Measurements from ENCODE around the gene GPR37L1.

The GPR37L1 gene

GRCh38 chr1:202086579-202087350 lies 36.0 kb upstream of the GPR37L1 start:
- H3K4me3 ChIP-seq (ENCODE audit: low read length) = no peak overlapping the region
- no peak for DNase-seq (ENCODE audit: low read depth, low spot score)
- no CpG with 5 or more reads among the region's 7 CpGs for WGBS (ENCODE audit: insufficient coverage, insufficient read length)
- no peaks in the 10 kb centered on the region for H3K36me3 ChIP-seq (ENCODE audit: control insufficient read depth, insufficient read depth, low read length)
- no peak overlapping the region for H3K27ac ChIP-seq (ENCODE audit: low read length)
- peaks cover 11% of the 10 kb centered on the region for H3K4me1 ChIP-seq (ENCODE audit: control insufficient read depth, insufficient read depth, low read length)
- H3K9me3 ChIP-seq (ENCODE audit: control insufficient read depth, insufficient read depth, low read length) = no peaks in the 10 kb centered on the region
- no peaks in the 10 kb centered on the region for H3K27me3 ChIP-seq (ENCODE audit: control insufficient read depth, insufficient read depth, low read length)

GRCh38 chr1:202088206-202088605 lies 34.5 kb upstream of the GPR37L1 start:
- peaks cover 11% of the 10 kb centered on the region for H3K4me1 ChIP-seq (ENCODE audit: control insufficient read depth, insufficient read depth, low read length)
- WGBS (ENCODE audit: insufficient coverage, insufficient read length) = no CpG with 5 or more reads among the region's 3 CpGs
- H3K27me3 ChIP-seq (ENCODE audit: control insufficient read depth, insufficient read depth, low read length) = no peaks in the 10 kb centered on the region
- H3K9me3 ChIP-seq (ENCODE audit: control insufficient read depth, insufficient read depth, low read length) = no peaks in the 10 kb centered on the region
- no peak overlapping the region for H3K27ac ChIP-seq (ENCODE audit: low read length)
- no peak overlapping the region for H3K4me3 ChIP-seq (ENCODE audit: low read length)
- no peaks in the 10 kb centered on the region for H3K36me3 ChIP-seq (ENCODE audit: control insufficient read depth, insufficient read depth, low read length)
- DNase-seq (ENCODE audit: low read depth, low spot score) = no peak

- DNase-seq (ENCODE audit: low read depth, low spot score) = no peak
- H3K4me3 ChIP-seq (ENCODE audit: low read length) = no peak overlapping the region
- no CpG with 5 or more reads among the region's 3 CpGs for WGBS (ENCODE audit: insufficient coverage, insufficient read length)
- H3K36me3 ChIP-seq (ENCODE audit: control insufficient read depth, insufficient read depth, low read length) = no peaks in the 10 kb centered on the region
- peaks cover 2% of the 10 kb centered on the region for H3K4me1 ChIP-seq (ENCODE audit: control insufficient read depth, insufficient read depth, low read length)
- no peaks in the 10 kb centered on the region for H3K27me3 ChIP-seq (ENCODE audit: control insufficient read depth, insufficient read depth, low read length)
- no peaks in the 10 kb centered on the region for H3K9me3 ChIP-seq (ENCODE audit: control insufficient read depth, insufficient read depth, low read length)
- H3K27ac ChIP-seq (ENCODE audit: low read length) = no peak overlapping the region
Observed at GRCh38 chr1:202090994-202091393, 31.7 kb upstream of the GPR37L1 start.

GRCh38 chr1:202093858-202094257 lies 28.9 kb upstream of the GPR37L1 start:
- Histone ChIP-seq H3K27me3 (ENCODE audit: control insufficient read depth, insufficient read depth, low read length) (no peaks in the 10 kb centered on the region), H3K27ac (ENCODE audit: low read length) (no peak overlapping the region), H3K4me1 (ENCODE audit: control insufficient read depth, insufficient read depth, low read length) (no peaks in the 10 kb centered on the region), H3K36me3 (ENCODE audit: control insufficient read depth, insufficient read depth, low read length) (no peaks in the 10 kb centered on the region), H3K4me3 (ENCODE audit: low read length) (no peak overlapping the region), H3K9me3 (ENCODE audit: control insufficient read depth, insufficient read depth, low read length) (no peaks in the 10 kb centered on the region)
- DNase-seq (ENCODE audit: low read depth, low spot score) = no peak
- WGBS (ENCODE audit: insufficient coverage, insufficient read length) = no CpG with 5 or more reads among the region's 6 CpGs

GRCh38 chr1:202101184-202101583 lies 21.5 kb upstream of the GPR37L1 start:
- H3K4me1 ChIP-seq (ENCODE audit: control insufficient read depth, insufficient read depth, low read length) = peaks cover 2% of the 10 kb centered on the region; the same call in 1 of the 2 replicates
- H3K27ac ChIP-seq (ENCODE audit: low read length) = no peak overlapping the region
- no peak for DNase-seq (ENCODE audit: low read depth, low spot score)
- H3K4me3 ChIP-seq (ENCODE audit: low read length) = no peak overlapping the region
- no peaks in the 10 kb centered on the region for H3K36me3 ChIP-seq (ENCODE audit: control insufficient read depth, insufficient read depth, low read length)
- no peaks in the 10 kb centered on the region for H3K27me3 ChIP-seq (ENCODE audit: control insufficient read depth, insufficient read depth, low read length)
- WGBS (ENCODE audit: insufficient coverage, insufficient read length) = no CpG with 5 or more reads among the region's 4 CpGs
- H3K9me3 ChIP-seq (ENCODE audit: control insufficient read depth, insufficient read depth, low read length) = no peaks in the 10 kb centered on the region

GRCh38 chr1:202104073-202104472 lies 18.6 kb upstream of the GPR37L1 start:
- WGBS (ENCODE audit: insufficient coverage, insufficient read length) = no CpG with 5 or more reads among the region's 10 CpGs
- Histone ChIP-seq H3K27ac (ENCODE audit: low read length) (no peak overlapping the region), H3K4me1 (ENCODE audit: control insufficient read depth, insufficient read depth, low read length) (peaks cover 4% of the 10 kb centered on the region), H3K9me3 (ENCODE audit: control insufficient read depth, insufficient read depth, low read length) (no peaks in the 10 kb centered on the region), H3K36me3 (ENCODE audit: control insufficient read depth, insufficient read depth, low read length) (no peaks in the 10 kb centered on the region), H3K4me3 (ENCODE audit: low read length) (no peak overlapping the region), H3K27me3 (ENCODE audit: control insufficient read depth, insufficient read depth, low read length) (no peaks in the 10 kb centered on the region)
- no peak for DNase-seq (ENCODE audit: low read depth, low spot score)

- Histone ChIP-seq H3K27me3 (ENCODE audit: control insufficient read depth, insufficient read depth, low read length) (no peaks in the 10 kb centered on the region), H3K4me1 (ENCODE audit: control insufficient read depth, insufficient read depth, low read length) (peaks cover 4% of the 10 kb centered on the region), H3K36me3 (ENCODE audit: control insufficient read depth, insufficient read depth, low read length) (no peaks in the 10 kb centered on the region), H3K9me3 (ENCODE audit: control insufficient read depth, insufficient read depth, low read length) (no peaks in the 10 kb centered on the region), H3K27ac (ENCODE audit: low read length) (no peak overlapping the region), H3K4me3 (ENCODE audit: low read length) (no peak overlapping the region)
- no CpG with 5 or more reads among the region's 10 CpGs for WGBS (ENCODE audit: insufficient coverage, insufficient read length)
- DNase-seq (ENCODE audit: low read depth, low spot score) = no peak
Observed at GRCh38 chr1:202105571-202106339, 17.0 kb upstream of the GPR37L1 start.

- Histone ChIP-seq H3K4me1 (ENCODE audit: control insufficient read depth, insufficient read depth, low read length) (peaks cover 3% of the 10 kb centered on the region), H3K9me3 (ENCODE audit: control insufficient read depth, insufficient read depth, low read length) (no peaks in the 10 kb centered on the region), H3K27me3 (ENCODE audit: control insufficient read depth, insufficient read depth, low read length) (no peaks in the 10 kb centered on the region), H3K27ac (ENCODE audit: low read length) (no peak overlapping the region), H3K36me3 (ENCODE audit: control insufficient read depth, insufficient read depth, low read length) (no peaks in the 10 kb centered on the region), H3K4me3 (ENCODE audit: low read length) (no peak overlapping the region)
- no CpG with 5 or more reads among the region's 10 CpGs for WGBS (ENCODE audit: insufficient coverage, insufficient read length)
- no peak for DNase-seq (ENCODE audit: low read depth, low spot score)
Observed at GRCh38 chr1:202106340-202107254, 16.1 kb upstream of the GPR37L1 start.

- H3K4me3 ChIP-seq (ENCODE audit: low read length) = no peak overlapping the region
- H3K27ac ChIP-seq (ENCODE audit: low read length) = no peak overlapping the region
- no peaks in the 10 kb centered on the region for H3K27me3 ChIP-seq (ENCODE audit: control insufficient read depth, insufficient read depth, low read length)
- H3K36me3 ChIP-seq (ENCODE audit: control insufficient read depth, insufficient read depth, low read length) = no peaks in the 10 kb centered on the region
- WGBS (ENCODE audit: insufficient coverage, insufficient read length) = no CpG with 5 or more reads among the region's 5 CpGs
- DNase-seq (ENCODE audit: low read depth, low spot score) = no peak
- no peaks in the 10 kb centered on the region for H3K9me3 ChIP-seq (ENCODE audit: control insufficient read depth, insufficient read depth, low read length)
- peaks cover 2% of the 10 kb centered on the region; the same call in 1 of the 2 replicates for H3K4me1 ChIP-seq (ENCODE audit: control insufficient read depth, insufficient read depth, low read length)
Observed at GRCh38 chr1:202107321-202107761, 15.4 kb upstream of the GPR37L1 start.

Measured in iPS DF 6.9 (cell line).